Activated effector memory CD4-positive, alpha-beta T cell treated with anti-CD3 and anti-CD28 coated beads, Interleukin-2, amount 50 U/mL, for 16 hours (primary cell): ENCODE measurements around the gene TRRAP.

Experiments used
- DNase-seq: peaks from one replicate; pipeline ENCODE4 v3.0.0-alpha.2; 2020

The TRRAP gene

DNA sequence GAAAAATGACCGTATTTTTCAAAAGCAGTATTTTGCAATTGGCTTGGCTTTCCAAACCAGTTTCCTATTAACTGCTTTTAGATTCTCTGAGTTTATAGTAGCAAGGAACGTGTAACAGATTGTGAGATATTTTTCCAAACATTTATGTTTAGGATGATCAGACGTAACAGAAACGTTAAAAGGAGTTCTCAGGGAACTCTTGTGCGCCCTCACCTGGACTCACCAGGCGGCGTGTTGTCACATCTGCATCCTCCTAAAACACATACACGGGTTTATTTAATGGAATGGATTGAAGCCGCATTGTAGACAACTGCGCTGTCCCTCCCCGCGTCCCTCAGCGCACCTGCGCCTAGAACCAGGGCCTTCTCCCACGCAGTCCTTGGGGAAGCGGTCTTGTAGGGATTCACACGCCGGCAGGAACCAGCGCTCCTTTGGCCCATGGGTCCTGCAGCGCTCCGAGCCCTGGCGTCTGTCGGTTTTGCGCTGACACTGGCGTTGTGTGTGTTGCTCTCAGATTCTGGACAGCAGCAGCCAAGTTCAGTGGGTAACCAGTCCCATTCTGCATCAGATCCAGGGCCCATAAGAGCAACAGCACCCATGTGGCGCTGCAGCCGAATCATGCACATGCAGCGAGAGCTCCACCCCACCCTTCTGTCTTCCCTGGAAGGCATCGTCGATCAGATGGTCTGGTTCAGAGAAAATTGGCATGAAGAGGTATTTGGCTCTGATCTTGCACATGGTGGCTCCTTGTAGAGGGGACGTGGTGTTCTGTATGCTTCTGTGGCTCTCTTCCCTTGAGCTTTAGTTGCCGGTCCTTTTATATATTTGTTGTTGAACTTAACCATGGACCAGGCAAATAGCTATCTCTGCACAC, 114.9 kb downstream of the TRRAP start:
- peak; percentile 50 for DNase-seq

DNA sequence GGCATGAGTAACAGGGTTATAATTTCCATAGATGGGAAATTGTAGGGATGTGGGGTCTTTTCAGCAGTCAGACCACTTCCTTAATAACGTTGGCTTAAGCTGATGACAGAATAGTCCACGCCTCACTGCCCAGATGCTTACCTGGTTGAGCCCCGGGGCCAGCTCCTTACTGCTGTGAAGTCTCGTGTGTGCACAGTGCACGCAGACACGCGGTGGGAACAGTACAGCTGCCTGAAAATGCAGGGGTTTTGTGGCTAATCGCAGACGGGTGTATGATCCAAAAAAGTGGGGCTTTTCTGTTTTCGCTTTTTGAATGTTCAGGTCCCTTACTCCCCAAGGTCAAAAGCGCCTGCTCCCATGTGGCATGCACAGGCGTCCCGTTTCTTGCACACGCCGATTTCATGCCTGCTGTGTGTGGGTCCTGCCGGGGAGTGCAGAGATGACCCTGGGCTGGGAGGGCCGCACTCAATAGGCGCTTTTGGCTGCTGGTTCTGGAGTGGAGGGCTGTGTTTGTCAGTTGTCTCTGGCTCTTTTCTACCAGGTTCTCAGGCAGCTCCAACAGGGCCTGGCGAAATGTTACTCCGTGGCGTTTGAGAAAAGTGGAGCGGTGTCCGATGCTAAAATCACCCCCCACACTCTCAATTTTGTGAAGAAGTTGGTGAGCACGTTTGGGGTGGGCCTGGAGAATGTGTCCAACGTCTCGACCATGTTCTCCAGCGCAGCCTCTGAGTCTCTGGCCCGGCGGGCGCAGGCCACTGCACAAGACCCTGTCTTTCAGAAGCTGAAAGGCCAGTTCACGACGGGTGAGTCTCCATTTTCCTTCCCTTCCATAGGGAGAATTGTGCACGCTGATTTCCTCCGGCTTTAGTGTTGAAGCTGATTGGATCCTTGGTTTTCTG, 116.0 kb downstream of the TRRAP start:
- DNase-seq: peak; percentile 56

DNA sequence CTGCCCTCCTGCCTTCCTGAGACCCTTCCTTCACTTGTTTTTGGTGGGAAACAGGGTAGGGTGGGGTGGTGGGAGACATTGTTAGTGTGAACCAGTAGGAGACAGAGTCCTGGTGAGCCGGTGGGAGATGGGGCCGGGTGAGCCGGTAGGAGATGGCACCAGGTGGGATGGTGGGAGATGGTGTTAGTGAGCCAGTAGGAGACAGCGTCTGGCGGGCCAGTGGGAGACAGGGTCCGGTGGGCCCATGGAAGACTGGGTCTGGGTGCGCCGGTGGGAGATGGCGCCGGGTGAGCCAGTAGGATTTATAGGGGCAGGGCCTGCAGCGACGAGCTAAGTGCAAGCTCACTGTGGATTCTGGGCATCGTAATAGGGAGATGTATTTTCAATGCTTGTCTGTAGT, 116.8 kb downstream of the TRRAP start:
- no peak for DNase-seq

DNA sequence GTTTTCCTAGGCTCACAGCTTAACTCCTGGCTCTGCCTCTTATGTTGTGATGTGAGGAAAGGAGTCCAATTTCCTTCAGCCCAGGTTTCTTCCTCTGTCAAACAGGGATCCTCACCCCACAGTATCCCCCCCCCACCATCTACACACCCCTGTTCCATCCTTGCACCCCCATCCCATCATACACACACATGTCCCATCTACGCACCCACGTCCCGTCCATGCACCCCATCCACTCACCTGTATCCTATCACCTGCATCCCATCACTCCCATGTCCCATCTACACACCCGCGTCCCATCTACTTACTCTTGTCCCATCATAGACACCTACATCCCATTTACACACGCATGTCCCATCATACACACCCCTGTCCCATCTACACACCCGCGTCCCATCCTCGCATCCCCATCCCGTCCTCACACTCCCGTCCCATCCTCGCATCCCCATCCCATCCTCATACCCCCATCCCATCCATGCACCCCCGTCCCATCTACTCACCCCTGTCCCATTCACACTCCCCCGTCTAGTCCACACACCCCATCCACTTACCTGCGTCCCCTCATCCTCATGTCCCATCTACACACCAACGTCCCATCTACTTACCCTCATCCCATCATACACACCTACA, 117.3 kb downstream of the TRRAP start:
- DNase-seq: peak; percentile 33

DNA sequence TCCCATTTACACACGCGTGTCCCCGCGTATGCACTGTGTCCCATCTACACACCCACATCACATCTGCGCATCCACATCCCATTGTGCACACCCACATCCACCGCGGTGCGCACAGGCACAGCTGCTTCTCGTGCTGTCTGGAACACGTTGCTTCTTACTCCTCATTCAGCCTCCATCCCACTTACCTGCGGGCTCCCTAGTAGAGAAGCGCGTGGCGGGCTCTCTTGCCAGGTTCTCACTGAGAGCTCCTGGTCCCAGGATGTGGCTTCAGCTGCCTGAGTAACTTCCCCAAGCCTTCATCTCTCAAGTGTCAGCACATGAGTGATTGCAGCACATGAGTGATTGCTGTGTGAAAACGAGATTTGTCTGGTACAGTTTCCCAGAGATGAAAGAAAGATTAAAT, 117.8 kb downstream of the TRRAP start:
- DNase-seq: peak; percentile 57

DNA sequence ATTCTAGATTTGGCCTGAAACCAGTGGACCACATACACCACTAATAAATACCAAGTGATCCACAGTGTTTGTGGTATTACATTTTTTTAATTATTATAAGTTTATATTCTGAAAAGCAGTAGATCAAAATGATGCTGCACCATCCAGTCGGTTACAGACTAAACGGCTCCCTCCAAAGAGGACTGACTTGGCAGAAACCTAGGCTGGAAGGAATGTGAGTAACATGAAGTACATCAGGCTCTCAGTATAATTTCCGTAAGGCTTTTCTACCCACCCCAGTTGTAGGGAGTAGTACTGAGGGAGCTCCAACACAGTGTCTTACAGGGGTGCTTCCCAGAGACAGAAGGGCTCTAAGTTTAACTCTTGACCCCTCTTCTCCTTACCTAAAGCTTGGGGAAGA, 119.5 kb downstream of the TRRAP start:
- DNase-seq: no peak

DNA sequence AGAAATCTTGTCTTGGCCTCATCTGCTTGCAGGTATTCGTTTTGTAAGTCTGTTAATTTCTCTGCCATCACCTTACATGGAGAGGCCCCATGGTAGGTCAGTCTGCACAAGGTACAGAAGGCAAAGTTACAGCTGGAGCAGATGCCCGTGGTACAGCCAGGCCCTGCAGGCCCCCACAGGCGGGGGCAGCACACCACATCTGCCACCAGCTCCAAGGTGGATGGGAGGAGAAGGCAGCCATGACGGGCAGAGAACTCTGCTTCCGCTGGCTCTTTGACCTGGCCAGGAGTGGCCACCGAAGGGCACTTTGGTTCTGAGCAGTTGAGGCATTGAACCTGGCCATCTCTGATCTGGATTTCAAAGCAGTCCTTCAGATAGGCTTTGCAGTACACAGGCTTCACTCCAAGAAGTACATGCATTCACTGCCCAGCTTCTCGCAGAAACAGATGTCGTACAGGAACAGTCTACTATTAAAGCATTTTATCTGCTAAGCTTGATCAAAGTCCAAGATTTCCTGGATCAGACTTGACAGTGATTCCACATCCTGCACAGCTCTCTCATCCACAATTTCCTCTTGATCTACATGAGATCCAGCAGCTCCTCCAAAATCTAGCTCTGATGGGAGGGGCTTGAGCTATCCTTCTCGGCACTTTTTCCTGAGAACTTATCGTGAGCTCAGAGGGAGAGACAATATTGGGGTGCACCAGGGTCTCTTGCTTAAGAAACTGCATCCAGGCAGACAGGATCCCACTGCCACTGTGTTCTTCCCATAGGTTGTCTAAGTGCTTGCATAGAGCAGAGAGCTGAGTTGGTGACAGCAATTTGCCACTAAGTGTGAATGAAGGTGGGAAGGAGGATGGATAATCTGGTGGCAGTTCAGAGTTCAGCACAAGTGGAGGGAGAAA, 120.7 kb downstream of the TRRAP start:
- peak; percentile 45 for DNase-seq

DNA sequence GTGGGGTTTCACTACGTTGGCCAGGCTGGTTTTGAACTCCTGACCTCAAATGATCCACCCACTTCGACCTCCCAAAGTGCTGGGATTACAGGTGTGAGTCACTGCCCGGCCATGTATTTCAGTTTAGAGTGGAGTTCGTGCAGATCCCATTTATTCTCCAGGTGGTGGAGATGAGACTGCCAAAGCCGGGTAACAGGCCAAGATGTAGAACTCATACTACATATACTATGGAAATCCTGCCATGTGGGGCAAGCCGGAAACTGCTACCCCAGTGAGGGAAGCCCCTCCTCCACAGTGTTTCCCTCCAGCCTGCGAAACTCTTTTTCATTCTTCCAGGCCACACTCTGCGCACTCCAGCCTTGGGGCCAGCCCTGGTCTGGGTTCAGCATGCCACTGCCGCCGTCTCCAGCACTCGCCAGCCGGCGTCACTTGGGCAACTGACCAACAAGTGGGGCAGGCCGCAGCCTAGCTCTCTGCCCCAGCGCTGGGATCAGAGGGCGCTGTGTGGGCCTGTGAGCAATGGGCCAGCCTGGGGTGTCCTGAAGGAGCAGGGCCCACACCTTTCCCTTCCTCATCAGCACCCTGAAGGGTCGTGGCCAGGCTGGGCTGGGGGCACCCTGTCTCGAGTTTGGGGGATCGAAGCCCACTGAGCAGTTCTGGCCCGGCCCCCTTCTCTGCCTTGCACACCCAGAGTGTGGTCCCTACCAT, 122.0 kb downstream of the TRRAP start:
- DNase-seq: peak; percentile 41

DNA sequence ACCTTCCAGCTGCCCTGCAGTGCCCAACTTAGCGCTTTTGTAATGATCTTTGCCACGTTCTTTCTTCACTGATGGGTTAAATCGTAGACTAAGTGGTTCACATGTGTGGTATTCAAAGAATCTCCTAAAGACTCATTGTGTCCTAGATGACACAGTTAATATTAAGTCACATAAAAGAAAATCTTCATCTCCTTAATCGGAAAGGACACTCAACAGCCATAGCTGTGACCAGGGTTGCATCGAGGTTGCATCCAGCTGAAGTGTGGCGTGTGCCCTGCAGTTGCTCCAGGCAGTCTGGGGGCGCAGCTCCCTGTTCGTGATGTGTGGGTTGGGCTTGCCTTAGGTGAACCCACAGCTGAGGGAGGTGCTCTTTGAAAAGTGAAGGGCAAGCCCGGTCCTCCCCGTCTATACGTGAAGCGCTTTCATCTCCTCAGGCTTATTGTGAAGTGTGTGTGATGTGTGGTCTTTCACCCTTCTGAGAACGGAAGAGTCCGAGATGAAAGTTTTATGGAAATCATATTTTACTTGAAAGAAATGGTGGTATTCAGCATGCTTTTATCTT, 122.7 kb downstream of the TRRAP start:
- no peak for DNase-seq

DNA sequence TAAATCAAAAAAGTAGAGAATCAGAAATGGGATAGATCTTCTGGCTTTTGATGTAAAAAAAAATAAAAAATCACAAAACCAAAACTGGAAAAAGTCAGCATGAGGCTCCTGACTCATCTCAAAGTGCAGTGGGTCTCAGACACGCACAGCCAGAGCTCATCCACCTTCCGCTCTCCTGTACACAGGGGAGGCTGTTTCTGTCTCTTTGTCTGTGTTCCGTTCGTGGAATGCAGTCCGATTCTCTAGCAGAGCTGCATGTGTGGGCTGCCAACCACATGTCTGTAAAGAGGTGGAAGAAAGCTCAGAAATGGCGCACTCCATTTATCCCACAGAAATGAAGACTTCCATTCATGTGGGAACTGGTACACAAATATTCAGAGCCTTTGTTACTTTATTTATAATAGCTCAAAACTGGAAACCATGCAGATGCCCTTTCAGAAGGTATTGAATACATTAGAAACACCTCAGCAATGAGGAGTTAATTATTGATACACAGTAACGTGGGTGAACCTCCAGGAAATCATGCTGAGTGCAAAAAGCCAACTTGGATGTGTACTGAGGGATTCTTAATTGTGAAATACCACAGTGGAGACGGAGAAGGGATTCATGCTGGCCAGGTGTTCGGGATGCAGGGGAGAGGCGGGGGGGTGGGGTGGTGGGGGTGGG, 123.3 kb downstream of the TRRAP start:
- DNase-seq: no peak

DNA sequence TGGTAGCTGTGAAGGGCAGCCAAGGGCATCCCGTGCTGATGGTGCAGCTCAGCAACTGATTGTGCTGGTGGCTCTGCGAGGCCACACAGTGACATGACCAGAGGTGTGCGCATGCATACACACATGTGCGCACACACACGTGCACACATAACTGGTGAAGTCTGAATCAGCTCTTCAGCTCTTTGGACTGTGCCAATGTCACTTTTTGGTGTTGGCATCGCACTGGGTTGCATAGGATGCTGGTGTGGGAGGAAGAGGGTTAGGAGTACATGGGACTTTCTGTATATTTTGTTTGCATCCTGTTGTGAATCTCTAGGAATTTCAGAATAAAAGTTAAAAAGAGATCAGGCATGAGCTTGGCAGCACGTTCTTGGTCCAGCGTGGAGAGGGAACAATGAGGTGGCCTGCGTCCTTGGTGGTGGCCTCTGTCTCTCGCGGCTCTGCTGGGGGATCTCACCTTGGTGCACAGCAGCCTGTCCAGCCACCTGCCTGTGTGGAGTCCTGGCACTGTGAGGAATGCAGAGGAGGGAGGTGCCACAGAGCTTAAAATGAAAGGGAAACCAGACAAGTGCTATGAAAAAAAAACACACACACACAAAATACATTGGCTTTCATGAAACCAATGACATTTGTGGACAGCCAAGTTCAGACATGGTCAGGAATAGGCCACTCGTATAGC, 124.0 kb downstream of the TRRAP start:
- no peak for DNase-seq

DNA sequence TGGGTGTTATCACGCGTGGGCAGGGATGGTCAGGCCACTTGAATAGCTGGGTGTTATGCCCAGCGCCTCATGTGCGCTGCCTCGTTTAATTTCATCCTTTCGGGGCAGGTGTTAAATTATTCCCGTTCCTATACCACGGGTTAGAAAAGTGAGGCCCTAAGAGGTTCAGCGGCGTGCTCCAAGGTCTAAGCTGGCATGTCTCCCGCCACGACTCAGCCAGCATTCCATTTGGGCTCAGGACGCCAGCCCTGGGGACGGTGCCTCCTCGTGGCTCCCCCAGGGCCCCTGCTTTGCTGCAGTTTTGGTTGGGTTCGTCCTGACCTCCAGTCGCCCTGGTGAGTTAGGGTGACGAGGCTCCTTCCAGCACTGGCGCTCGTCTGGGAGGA, 124.5 kb downstream of the TRRAP start:
- DNase-seq: no peak

DNA sequence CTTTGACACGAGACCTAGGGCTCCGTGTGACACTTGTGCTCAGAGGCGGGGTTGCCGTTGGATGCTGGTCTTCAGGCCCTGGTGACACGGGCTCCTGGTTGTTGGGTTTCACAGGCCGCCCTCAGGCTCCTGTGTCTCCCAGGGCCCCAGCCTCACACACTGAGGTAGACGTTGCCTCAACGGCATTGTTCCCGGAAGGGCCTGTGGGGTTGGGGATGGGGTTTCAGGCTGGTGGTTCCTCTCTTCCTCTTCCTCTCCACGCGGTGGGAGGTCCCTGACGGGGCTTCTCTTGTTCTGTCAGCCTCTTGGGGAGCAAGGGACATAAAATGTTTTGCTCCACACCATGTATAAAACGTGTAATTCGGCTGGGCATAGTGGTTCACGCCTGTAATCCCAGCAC, 125.1 kb downstream of the TRRAP start:
- no peak for DNase-seq

DNA sequence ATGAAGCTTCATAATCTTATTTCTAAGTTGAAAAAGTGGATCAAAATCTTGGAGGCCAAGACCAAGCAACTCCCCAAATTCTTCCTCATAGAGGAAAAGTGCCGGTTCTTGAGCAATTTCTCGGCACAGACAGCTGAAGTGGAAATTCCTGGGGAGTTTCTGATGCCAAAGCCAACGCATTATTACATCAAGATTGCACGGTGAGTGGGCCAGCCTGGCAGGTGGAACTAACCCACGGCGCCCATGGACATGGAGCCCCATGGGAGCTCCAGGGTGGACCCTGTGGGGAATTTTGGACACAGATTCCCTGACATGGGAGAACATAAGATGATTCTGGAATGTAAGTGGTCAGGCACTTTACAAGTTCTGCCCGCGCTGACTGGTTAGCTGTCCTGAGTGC, 125.9 kb downstream of the TRRAP start:
- no peak for DNase-seq

DNA sequence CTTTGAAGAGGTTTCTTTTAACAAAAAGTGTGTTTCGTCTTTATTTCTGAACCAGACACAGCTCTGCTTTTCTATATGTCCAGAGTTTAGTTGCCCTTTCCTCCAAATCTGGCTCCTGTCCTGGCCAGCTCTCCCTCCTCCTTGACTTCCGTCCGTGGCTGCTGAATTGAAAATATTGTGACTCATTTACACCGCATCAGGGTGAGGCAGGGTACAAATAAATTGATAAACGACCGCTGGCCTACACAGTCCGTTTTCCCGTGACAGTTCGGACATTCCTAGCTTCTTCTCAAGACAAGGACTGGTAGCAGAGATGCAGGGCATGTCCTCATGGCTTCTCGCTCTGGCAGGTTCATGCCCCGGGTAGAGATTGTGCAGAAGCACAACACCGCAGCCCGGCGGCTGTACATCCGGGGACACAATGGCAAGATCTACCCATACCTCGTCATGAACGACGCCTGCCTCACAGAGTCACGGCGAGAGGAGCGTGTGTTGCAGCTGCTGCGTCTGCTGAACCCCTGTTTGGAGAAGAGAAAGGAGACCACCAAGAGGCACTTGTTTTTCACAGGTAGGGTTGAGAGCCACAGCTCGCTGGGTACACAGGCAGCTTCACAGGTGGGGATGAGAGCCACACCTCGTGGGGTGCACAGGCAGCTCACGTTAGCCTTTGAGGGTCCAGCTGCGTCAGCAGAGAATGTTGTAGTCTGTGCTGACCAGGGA, 126.6 kb downstream of the TRRAP start:
- peak; percentile 53 for DNase-seq

DNA sequence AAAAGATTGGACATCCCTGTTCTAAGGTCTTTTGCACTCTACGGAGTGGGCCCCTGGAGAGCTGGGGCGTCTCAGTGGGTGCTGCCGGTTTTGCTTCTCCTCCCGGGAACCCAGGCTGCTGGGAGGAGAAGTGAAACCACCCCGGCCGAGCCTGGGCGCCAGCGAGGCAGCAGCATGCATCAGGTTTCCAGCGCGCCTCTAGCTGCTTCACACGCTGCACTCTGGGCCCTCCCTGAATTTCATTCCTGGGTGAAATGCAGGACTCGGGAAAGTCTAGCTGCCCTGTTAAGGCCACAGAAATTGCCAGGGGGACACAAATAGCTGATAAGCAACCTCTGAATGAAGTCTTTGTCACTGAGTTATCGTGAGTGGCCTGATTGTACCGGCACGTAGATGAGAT, 127.4 kb downstream of the TRRAP start:
- peak; percentile 44 for DNase-seq

DNA sequence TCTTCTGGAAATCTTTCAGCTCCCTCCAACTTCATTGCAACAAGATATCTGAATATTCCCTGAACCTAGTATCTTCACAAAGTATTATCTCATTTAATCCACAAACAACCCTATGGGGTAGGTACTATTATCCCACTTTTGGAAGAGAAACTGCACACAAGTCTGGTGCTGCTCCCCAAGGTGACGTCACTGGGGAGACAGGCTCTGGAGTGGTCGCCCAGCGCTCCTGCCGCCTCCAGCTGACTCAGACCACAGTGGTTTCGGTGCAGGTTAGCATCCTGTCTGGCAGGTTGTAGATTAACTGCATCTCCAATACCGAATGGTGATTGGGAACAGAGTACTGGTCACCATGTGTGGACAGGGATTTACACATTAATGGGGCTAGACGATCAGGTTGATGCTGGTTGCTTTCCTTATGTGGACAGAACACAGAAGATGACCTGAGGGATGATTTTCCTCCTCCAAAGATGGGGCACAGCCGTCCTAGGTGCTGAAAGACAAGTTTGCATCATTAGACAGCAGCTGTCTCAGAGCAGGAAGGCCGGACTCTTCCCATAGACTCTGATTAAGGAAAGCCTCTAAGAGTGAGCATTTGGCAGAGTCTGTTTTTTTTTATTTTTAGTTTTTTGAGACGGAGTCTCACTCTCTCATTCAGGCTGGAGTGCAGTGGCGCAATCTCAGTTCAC, 128.6 kb downstream of the TRRAP start:
- DNase-seq: no peak

DNA sequence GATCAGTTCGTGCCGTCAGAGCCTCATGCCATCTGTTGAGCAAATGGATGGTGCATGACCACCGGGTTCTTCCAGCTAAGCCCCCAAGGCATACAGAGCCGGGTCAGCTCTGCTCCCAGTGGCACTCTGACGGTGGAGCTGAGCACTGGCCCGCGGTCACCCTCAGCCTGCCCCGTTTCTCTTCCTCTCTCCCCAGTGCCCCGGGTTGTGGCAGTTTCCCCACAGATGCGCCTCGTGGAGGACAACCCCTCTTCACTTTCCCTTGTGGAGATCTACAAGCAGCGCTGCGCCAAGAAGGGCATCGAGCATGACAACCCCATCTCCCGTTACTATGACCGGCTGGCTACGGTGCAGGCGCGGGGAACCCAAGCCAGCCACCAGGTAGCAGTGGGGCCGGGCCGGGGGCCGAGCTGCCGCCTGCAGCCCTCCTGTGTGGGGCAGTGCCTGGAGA, 129.9 kb downstream of the TRRAP start:
- no peak for DNase-seq
